Large intestine (tissue), 3 donors: ENCODE results near the gene ISCU. TPM values are rescaled to one million over a fixed set of nuclear protein-coding genes. Genes with fewer than 3 reads are reported as not detected.
"Not testable (repeated sequence)": the region's sequence is repeated elsewhere in the genome, so short reads cannot be mapped to it uniquely, and the experiment has no call there.

Source experiments
- DNase-seq, 2 donors: peaks; one replicate each; pipeline versions ENCODE4 v3.0.0 to v3.0.0-alpha.2; 2013
- H3K27ac ChIP-seq: one replicate; pipeline ENCODE4 v1.5.1; 2013; ENCODE audit warnings: low read length
- H3K27me3 ChIP-seq: 2 replicates; pipeline ENCODE4 v1.6.1; 2013; ENCODE audit warnings: low read length; ENCODE audit not compliant: control insufficient read depth, insufficient read depth
- H3K36me3 ChIP-seq: 2 replicates; pipeline ENCODE4 v1.6.1; 2013; ENCODE audit warnings: low read length; ENCODE audit not compliant: control insufficient read depth, insufficient read depth
- H3K4me1 ChIP-seq: one replicate; pipeline ENCODE4 v1.6.1; 2013; ENCODE audit warnings: low read length; ENCODE audit not compliant: control insufficient read depth, insufficient read depth
- H3K4me3 ChIP-seq: one replicate; pipeline ENCODE4 v1.5.1; 2013; ENCODE audit warnings: low read length
- H3K9me3 ChIP-seq: one replicate; pipeline ENCODE4 v1.6.1; 2013; ENCODE audit warnings: mild to moderate bottlenecking, low read depth, low read length, moderate library complexity; ENCODE audit not compliant: control insufficient read depth
- WGBS: methylation state at CpG from one replicate; pipeline ENCODE4 v1.1.5; 2013; ENCODE audit warnings: low lambda C conversion rate; ENCODE audit not compliant: insufficient coverage; 5-methylcytosine and 5-hydroxymethylcytosine counted together
- polyA plus RNA-seq: library from polyadenylated mRNA; unstranded; fragments of 120-200 nt; gene quantifications from one replicate; pipeline ENCODE4 v1.2.1, GENCODE V29; 2013

Gene ISCU
- polyA plus RNA-seq, 1 donor, result 103 TPM

DNA sequence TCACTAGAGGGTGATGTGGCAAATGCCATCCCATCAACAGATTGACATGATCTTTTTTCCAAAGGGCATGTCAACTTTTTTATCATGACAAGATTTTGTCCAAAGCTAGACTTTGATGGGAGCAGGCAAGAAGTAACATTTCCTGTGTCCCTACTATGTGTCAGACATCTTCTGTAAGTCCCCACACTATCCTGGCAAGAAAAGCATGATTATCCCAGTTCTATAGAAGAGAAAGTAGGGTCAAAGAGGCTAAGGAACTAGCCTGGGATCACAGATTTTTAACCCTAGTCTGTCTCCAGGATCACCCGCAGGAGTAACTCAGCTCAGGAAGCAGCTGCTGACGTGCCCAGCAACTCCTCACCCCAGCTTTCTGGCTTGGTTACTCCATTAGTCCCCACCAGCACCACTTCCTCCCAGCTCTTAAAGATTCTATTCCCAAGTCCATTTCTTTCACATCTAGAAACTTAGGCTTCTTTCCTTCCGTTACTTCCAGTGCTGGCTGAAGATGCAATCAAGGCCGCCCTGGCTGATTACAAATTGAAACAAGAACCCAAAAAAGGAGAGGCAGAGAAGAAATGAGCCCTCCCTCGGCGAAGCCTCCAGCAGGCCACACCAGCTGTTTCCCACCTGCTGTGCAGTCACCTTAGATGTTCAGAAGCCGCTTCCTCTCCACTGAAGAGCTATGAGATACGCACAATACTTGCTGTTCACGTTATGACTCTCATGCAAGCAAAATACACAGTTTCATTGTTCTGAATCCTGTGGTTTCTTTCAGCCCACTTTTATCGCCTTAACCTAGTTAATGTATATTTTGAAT is 6.2 kb downstream of the ISCU start:
- WGBS, result no CpG with 5 or more reads among the region's 10 CpGs
- H3K36me3 ChIP-seq, result peaks cover 48% of the 10 kb centered on the region
- DNase-seq, result no peak

DNA sequence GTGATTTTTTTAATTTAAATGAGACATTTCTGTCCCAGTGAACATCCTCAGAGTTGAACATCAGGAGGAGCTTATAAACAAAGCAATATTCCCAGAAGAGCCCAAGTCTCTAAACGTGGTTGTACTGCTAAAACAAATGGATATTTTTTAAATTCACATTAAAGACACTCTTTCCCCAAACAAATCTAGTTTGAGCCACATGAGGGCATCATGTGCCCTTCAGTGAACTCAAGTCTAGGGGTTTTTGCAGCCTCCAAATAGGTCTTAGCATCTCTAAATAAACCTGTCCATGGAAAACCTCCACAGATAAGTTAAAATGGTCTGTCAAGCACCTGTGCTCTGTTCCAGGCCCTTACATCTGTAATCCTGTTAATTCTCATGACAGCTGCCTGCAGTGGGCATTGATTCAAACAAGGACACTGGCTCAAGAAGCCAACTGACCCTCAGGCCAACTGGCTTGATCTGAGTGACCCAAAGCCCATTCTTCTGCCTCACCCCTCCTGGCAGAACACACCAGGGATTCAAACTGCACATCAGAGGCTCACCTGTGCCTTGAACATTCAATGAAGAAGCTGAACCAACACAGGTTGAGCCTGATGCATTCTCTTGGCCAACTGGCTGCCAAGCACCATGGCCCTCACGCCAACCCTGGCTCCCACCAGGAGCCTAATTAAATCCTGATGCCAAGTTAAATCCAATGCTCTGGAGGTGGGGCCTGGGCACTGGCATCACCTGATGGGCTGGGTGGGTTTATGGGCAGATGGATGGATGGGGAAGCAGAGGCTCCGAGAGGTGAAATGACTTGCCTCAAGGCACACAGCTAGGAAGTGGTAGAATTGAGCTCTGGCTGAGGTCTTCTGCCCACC is 8.6 kb downstream of the ISCU start:
- no peaks in the 10 kb centered on the region for H3K27me3 ChIP-seq
- DNase-seq, result no peak
- no peak overlapping the region for H3K27ac ChIP-seq
- H3K36me3 ChIP-seq, result peaks cover 31% of the 10 kb centered on the region
- no peak overlapping the region for H3K4me3 ChIP-seq
- H3K9me3 ChIP-seq, result no peaks in the 10 kb centered on the region
- H3K4me1 ChIP-seq, result no peaks in the 10 kb centered on the region
- no CpG with 5 or more reads among the region's 3 CpGs for WGBS

More for the DNA sequence above, 6.2 kb downstream of the ISCU start:
- Histone ChIP-seq H3K9me3 (no peaks in the 10 kb centered on the region), H3K4me1 (no peaks in the 10 kb centered on the region), H3K27me3 (no peaks in the 10 kb centered on the region), H3K27ac (no peak overlapping the region), H3K4me3 (no peak overlapping the region)

DNA sequence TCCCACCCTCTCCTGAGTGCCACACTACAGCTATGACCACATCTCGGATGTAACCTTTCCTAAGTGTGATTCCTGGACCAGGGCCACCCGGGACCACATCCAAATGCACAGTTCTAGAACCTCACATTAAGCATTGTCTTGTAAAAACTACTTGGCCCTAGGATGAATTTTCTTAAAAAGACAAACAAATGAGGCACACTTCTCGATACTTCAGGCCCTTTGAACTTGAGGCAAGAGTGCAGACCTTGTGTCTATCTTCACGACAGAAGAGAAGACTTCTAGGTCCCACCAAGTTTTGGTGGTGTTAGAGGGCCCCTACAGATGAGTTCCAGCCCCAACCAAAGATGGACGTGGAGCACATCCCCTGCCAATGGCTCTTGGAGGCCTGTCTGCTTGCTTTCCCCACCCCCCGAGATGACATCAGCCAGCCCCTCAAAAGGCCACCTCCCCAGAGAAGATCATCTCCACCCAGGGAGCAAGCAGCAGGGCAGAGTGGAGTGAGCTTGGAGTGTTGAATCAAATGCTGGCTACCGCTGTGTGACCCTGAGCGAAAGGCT is 9.3 kb downstream of the ISCU start:
- Histone ChIP-seq H3K36me3 (peaks cover 24% of the 10 kb centered on the region), H3K4me1 (no peaks in the 10 kb centered on the region), H3K27me3 (no peaks in the 10 kb centered on the region), H3K4me3 (no peak overlapping the region), H3K27ac (no peak overlapping the region), H3K9me3 (no peaks in the 10 kb centered on the region)
- no CpG with 5 or more reads among the region's 8 CpGs for WGBS
- no peak for DNase-seq

DNA sequence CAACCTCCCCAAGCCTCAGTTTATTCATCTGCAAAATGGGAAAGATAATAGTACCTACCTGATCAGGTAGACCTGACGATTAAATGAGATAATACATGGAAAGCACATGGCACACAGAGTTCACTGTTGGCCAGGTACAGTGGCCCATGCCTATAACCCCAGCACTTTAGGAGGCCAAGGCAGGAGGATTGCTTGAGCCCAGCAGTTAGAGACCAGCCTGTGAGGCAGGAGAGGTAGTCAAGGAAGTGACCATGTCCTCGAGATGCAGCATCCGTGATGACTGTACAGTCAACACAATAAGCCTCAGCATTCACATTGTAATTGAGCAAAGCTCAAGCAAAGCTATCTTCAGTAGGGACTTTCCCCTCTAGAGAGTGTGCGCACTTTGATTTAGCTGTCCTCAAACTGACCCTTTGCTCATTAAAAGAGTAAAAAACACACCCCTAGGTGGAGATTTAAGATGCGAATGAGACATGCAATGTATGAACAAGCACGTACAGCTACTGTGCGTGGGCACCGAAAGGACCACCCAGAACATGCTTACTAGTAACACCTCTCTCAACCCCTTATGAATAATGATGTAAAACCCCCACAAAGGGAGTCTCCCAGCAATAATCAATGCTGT is 9.9 kb downstream of the ISCU start:
- WGBS, result no CpG with 5 or more reads among the region's 8 CpGs
- no peaks in the 10 kb centered on the region for H3K9me3 ChIP-seq
- no peaks in the 10 kb centered on the region for H3K27me3 ChIP-seq
- no peak for DNase-seq
- H3K4me3 ChIP-seq, result no peak overlapping the region
- H3K4me1 ChIP-seq, result no peaks in the 10 kb centered on the region
- no peak overlapping the region for H3K27ac ChIP-seq
- peaks cover 18% of the 10 kb centered on the region for H3K36me3 ChIP-seq

DNA sequence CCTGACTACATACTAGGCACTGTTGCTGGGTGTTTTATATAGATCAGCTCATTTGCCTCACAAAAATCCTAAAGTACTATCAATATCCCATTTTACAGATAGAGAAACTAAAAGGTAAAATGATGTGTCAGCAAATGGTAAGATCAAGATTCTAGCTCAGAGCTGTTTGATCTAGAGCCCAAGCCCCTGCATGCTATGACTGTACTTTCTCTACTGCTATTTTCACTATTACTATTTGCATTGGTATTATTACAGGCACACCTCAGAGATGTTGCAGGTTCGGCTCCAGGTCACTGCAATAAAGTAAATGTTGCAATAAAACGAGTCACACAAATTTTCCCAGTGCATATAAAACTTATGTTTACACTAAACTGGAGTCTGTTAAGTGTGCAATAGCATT is 10.9 kb downstream of the ISCU start:
- WGBS, result 43% methylated on average over 1 of the region's 2 CpGs
- Histone ChIP-seq H3K36me3 (peaks cover 8% of the 10 kb centered on the region), H3K4me1 (no peaks in the 10 kb centered on the region), H3K9me3 (no peaks in the 10 kb centered on the region), H3K27ac (no peak overlapping the region), H3K4me3 (no peak overlapping the region), H3K27me3 (no peaks in the 10 kb centered on the region)
- DNase-seq, result no peak

- H3K36me3 ChIP-seq, H3K4me1 ChIP-seq, H3K27me3 ChIP-seq, H3K4me3 ChIP-seq, DNase-seq, H3K27ac ChIP-seq, H3K9me3 ChIP-seq: not testable (repeated sequence)
- no CpG with 5 or more reads among the region's 1 CpG for WGBS
Measured at GRCh38 chr12:108574276-108574675, 11.9 kb downstream of the ISCU start.

DNA sequence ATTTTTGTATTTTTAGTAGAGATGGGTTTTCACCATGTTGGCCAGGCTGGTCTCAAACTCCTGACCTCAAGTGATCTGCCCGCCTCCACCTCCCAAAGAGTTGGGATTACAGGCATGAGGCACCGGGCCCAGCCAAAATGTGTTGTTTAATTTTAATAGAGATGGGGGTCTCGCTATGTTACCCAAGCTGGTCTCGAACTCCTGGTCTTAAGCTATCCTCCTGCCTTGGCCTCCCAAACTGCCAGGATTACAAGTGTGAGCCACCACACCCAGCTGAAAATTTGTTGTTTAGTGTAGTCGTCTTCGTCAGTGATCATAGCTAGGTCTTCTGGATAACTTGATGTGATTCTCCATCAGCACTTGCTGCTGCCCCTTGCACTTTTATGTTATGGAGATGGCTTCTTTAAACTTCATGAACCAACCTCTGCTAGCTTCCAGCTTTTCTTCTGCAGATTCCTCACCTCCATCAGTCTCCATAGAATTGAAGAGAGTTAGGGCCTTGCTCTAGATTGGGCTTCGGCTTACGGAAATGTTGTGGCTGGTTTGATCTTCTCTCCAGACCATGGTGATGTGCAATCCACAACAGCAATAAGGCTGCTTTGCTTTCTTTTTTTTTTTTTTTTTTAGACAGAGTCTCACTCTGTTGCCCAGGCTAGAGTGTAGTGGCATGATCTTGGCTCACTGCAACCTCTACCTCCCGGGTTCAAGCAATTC is 13.0 kb downstream of the ISCU start:
- Histone ChIP-seq H3K4me3 (no peak overlapping the region), H3K36me3 (no peaks in the 10 kb centered on the region), H3K4me1 (no peaks in the 10 kb centered on the region), H3K9me3 (peaks cover 5% of the 10 kb centered on the region), H3K27me3 (no peaks in the 10 kb centered on the region), H3K27ac (no peak overlapping the region)
- WGBS, result no CpG with 5 or more reads among the region's 9 CpGs
- no peak for DNase-seq

GRCh38 chr12:108576660-108577234 is 14.4 kb downstream of the ISCU start:
- Histone ChIP-seq H3K27me3 (no peaks in the 10 kb centered on the region), H3K4me1 (no peaks in the 10 kb centered on the region), H3K36me3 (no peaks in the 10 kb centered on the region), H3K27ac (no peak overlapping the region), H3K4me3 (no peak overlapping the region), H3K9me3 (peaks cover 5% of the 10 kb centered on the region)
- DNase-seq, result no peak
- WGBS, result no CpG with 5 or more reads among the region's 6 CpGs

DNA sequence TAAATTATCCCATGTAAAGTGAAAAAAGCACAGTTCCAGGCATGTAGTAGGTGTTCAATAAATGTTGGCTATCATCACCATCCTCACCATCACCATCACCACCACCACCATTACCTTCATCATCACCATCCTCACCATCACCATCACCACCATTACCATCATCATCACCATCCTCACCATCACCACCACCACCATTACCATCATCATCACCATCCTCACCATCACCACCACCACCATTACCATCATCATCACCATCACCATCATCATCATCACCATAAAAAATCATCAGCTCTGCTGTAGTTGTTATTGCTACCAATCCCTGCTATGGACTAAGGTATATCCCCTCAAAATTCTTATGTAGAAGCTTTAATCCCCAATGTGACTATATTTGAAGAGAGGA is 15.1 kb downstream of the ISCU start:
- H3K27me3 ChIP-seq, result no peaks in the 10 kb centered on the region

More for the DNA sequence above, 15.1 kb downstream of the ISCU start:
- no peak overlapping the region for H3K4me3 ChIP-seq
- H3K27ac ChIP-seq, result no peak overlapping the region
- peaks cover 5% of the 10 kb centered on the region for H3K9me3 ChIP-seq
- no peaks in the 10 kb centered on the region for H3K36me3 ChIP-seq
- no peaks in the 10 kb centered on the region for H3K4me1 ChIP-seq
- DNase-seq, result no peak
